ENCODE results near the gene USP32. TPM values are rescaled to one million over a fixed set of nuclear protein-coding genes. Genes with fewer than 3 reads are reported as not detected.
A peak's percentile ranks its signal among the peaks of the same experiment; 100 is the strongest.

Gene USP32
- total RNA-seq, 1 donor from 2014 or later, result 48.4 TPM

- DNase-seq (ENCODE audit: low read depth in 2 of 2), result no peak
Measured at GRCh38 chr17:60158751-60159478, 233.0 kb downstream of the USP32 start.

GRCh38 chr17:60157487-60158040 is 234.4 kb downstream of the USP32 start:
- no peak for DNase-seq (ENCODE audit: low read depth in 2 of 2)

GRCh38 chr17:60156746-60157145 is 235.2 kb downstream of the USP32 start:
- DNase-seq (ENCODE audit: low read depth in 2 of 2), result no peak

- no peak for DNase-seq (ENCODE audit: low read depth in 2 of 2)
Measured at GRCh38 chr17:60155815-60156214, 236.1 kb downstream of the USP32 start.

- no peak for DNase-seq (ENCODE audit: low read depth in 2 of 2)
Measured at GRCh38 chr17:60155427-60155814, 236.5 kb downstream of the USP32 start.

DNA sequence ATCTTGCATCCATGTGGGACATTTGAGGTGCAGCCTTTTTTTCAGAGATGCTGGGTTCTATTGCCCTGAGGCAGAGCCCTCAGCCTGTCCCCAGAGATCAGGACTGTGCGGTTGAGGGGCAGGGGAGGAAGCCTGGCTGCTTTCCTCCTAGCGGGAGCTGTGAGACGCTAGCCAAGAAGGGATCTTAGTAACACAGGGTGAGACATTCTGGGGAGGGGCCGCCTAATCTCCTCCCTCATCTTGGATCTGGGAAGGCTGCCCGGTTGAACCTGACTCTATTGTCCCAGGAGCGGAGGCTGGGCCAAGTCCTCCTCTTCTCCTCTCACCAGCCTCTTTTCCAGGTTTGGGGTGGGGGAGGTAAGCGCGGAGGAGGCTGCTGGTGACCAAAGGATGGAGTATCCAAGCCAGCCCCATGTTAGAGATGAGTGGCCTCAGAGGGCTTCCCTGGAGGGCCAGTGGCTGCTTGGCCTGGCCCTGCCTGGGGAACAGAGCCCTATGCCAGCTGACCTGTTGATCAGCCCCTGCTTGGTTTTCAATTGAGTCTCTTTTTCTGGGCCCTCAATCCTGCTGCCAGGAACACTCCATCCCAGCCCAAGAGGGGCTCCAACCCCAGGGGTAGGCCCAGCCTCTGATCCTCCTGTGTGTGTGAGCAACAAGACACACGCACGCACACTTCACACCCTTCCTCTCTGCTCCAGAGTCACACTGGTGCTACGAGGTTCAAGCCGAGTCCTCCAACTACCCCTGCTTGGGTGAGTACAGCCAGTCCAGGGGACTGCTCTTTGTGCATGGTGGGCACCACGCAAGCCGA is 237.1 kb downstream of the USP32 start:
- peak in 1 of 2 donors; percentile 74 for DNase-seq (ENCODE audit: low read depth in 2 of 2)

DNA sequence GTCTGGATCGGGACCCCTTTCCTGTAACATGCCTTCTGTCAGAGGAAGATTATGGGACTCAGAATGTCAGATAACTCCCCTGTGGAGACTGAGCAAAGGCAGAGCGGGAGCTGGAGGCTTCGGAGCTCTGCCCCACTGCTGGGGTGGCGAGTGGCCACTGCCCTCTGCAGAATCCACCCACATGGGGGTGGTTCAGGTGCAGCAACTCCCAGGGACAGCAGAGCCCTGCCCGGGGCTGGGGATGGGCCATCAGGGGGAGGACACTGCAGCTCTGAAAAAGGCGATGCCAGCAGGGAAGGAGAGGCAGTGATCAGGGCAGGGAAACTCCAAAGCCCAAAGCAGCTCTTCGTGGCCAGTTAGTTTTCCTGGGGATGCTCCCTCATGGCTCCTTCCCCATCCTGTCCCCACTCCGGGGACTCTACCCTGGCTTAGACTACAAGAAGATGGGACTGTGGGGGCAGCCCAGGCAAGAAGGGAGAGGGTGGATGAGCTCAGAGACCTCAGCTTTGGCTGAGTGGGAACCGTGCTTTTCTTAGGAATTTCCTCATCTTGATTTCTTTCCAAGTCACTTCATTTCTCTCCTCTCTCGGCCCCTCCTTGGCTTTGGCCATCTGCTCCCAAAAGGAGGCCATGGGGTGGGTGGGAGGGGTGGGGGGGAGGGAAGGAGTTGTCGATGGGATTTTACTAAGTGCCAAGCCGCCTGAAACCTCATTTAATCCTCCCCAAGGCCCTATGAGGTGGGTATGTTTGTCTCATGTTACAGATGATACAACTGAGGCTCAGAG is 238.1 kb downstream of the USP32 start:
- no peak for DNase-seq (ENCODE audit: low read depth in 2 of 2)

DNA sequence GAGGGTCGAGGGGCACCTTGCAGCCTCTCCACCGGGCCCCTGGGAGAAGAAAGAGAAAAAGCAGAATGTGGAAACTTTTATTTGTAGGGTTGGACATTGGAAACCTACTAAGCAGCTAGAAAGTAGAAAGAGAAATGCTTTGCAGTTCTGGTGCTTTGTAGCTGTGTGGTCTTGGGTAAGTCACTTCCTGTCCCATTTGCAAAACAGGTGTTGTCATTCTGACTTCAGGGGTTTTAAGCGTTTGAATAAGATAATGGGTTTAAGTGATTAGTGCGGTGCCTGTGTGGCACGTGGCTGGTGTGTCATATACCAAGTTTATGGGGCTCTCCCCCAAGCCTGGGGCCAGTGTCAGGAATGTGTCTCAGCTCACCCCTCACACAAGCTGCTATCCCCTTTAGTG is 240.6 kb downstream of the USP32 start:
- DNase-seq (ENCODE audit: low read depth in 2 of 2), result no peak

GRCh38 chr17:60149691-60150582 is 242.0 kb downstream of the USP32 start, which contains the start of gene CA4:
CA4 (plus strand) TSS chr17:60149973; CDS start chr17:60150035, 62 bp downstream.
- no peak for DNase-seq (ENCODE audit: low read depth in 2 of 2)

DNA sequence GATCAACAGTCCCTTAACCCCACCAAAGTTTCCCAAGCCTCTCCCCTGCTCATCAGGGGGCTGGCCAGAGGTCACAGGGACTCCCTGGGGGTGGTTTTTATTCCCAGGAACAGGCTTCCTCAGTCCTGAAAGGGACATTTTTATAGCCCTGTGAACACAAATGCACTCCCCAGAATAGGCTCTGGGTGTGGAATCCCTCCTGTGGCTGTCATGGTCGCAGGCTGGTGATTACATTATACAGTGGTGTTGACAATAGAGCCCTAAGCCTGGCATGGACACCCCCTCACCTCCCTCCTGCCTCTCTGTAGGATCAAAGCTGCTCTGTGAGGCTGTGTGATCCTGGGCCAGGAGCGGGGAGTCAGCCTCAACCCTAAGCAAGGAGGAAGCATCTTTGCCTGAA is 243.6 kb downstream of the USP32 start:
- no peak for DNase-seq (ENCODE audit: low read depth in 2 of 2)

- DNase-seq (ENCODE audit: low read depth in 2 of 2), result peak in 1 of 2 donors; percentile 23
Measured at GRCh38 chr17:60147553-60148223, 244.2 kb downstream of the USP32 start.

- no peak for DNase-seq (ENCODE audit: low read depth in 2 of 2)
Measured at GRCh38 chr17:60146206-60146605, 245.7 kb downstream of the USP32 start.

GRCh38 chr17:60145006-60145935 is 246.7 kb downstream of the USP32 start:
- DNase-seq (ENCODE audit: low read depth in 2 of 2), result peak in 1 of 2 donors; percentile 34

GRCh38 chr17:60142872-60143499 is 248.9 kb downstream of the USP32 start:
- peak; percentile 92 to 95 for DNase-seq (ENCODE audit: low read depth in 2 of 2)

DNA sequence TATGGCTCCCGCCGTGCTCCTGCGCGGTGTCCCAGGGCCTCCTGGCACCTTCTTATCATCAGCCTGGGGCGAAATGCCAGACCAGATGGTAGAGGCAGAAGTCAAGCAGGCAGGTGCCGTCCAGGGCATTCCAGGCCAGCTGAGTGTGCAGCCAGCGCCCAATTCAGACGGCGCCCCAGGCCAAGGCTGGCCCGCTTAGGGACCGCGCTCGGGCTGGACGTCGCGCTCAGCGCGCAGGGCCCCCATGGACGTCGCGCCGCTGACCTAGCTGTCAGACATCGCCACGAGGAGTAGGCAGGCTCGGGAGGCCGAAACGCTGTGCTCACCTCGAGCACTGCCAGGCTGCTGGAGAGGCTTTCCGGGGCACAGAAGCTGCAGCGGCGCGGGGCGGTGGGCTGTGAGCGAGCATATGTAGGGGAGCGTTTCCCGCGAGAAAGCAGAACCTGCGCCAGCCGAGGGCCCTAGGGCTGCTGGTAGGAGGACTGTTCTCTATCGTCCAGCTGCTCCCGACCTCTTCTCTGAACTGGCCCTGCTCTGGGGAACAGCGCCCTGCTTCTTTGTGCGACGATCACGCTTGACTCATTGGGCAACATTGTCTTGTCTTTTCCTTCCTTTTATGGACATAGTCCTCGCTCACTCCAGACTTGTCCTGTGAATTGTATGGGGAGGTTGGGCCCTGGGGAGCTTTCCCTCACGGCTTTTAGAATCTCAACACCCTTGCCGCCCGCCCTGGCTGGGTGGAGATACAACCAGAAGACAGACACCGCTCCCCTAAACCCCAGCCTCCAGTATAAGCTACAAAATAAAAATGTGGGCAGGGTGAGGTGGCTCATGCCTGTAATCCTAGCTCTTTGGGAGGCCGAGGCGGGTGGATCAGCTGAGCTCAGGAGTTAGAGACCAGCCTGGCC is 250.6 kb downstream of the USP32 start:
- no peak for DNase-seq (ENCODE audit: low read depth in 2 of 2)

GRCh38 chr17:60139438-60140285 is 252.3 kb downstream of the USP32 start:
- DNase-seq (ENCODE audit: low read depth in 2 of 2), result peak; percentile 68 to 70

Measured in lung microvascular endothelial cell (primary cell).